Spleen (tissue), 11 donors: Measurements from ENCODE around the gene MEOX2. TPM values are rescaled to one million over a fixed set of nuclear protein-coding genes. Genes with fewer than 3 reads are reported as not detected.

Source experiments
- DNase-seq: peaks from one replicate; pipeline ENCODE4 v3.0.0-alpha.2; 2020
- H3K27ac ChIP-seq, 8 donors: fragments of 200-600 bp; sonication (generic) in 7 of 8; 1 replicate in 4 of 8; 2 replicates in 4 of 8; pipeline versions ENCODE4 v1.5.0 to v1.8.0; 2016 to 2021; ENCODE audit warnings: inconsistent platforms in 4 of 8, mild to moderate bottlenecking in 4 of 8, moderate library complexity in 1 of 8
- H3K27me3 ChIP-seq, 7 donors: fragments of 200-600 bp; sonication (generic) in 6 of 7; replicated peaks in 1 of 7; 1 replicate in 4 of 7; 2 replicates in 3 of 7; pipeline versions ENCODE4 v1.5.0 to v1.8.0; 2016 to 2021; ENCODE audit warnings: inconsistent platforms in 3 of 7, mild to moderate bottlenecking in 1 of 7
- H3K36me3 ChIP-seq, 6 donors: fragments of 200-600 bp; sonication (generic) in 5 of 6; 1 replicate in 4 of 6; 2 replicates in 2 of 6; pipeline versions ENCODE4 v1.5.0 to v1.8.0; 2016 to 2021; ENCODE audit warnings: inconsistent platforms in 2 of 6
- H3K4me1 ChIP-seq, 6 donors: fragments of 200-600 bp; sonication (generic) in 5 of 6; 1 replicate in 3 of 6; 2 replicates in 3 of 6; pipeline versions ENCODE4 v1.5.0 to v1.8.0; 2016 to 2021; ENCODE audit warnings: inconsistent platforms in 3 of 6
- H3K4me3 ChIP-seq, 8 donors: fragments of 200-600 bp; sonication (generic) in 7 of 8; 1 replicate in 4 of 8; 2 replicates in 4 of 8; pipeline versions ENCODE4 v1.5.0 to v1.8.0; 2016 to 2021; ENCODE audit warnings: inconsistent platforms in 4 of 8, mild to moderate bottlenecking in 4 of 8, moderate library complexity in 2 of 8
- H3K9me3 ChIP-seq, 8 donors: fragments of 200-600 bp; sonication (generic) in 7 of 8; 1 replicate in 4 of 8; 2 replicates in 4 of 8; pipeline versions ENCODE4 v1.5.0 to v1.8.0; 2016 to 2021; ENCODE audit warnings: inconsistent platforms in 4 of 8
- POLR2A ChIP-seq, 3 donors: fragments of 450-650 bp; IDR thresholded peaks; one replicate each; pipeline ENCODE4 v1.5.1; 2017; ENCODE audit warnings: antibody characterized with exemption in 3 of 3, mild to moderate bottlenecking in 1 of 3
- POLR2AphosphoS5 ChIP-seq, 3 donors: sonication (generic); formaldehyde crosslinking; IDR thresholded peaks; one replicate each; pipeline ENCODE4 v1.5.1; 2017; ENCODE audit warnings: antibody characterized with exemption in 3 of 3
- WGBS, 5 donors: extraction: QIAGEN DNeasy Blood & Tissue Kit in 3 of 5; methylation state at CpG; one replicate each; pipeline versions ENCODE4 v1.1.5 to v1.1.7; 2013 to 2018; 5-methylcytosine and 5-hydroxymethylcytosine counted together
- intact Hi-C: fragments of 100-400 bp; cut with DNase I; formaldehyde crosslinking; loops from one replicate; pipeline ENCODE4 v1.15.0; 2023; ENCODE audit warnings: low total_unique reads
- polyA plus RNA-seq, 3 donors: library from polyadenylated mRNA; stranded (reverse); fragments of 200-250 nt; gene quantifications; one replicate each; pipeline ENCODE4 v1.2.1, GENCODE V29; 2013
- total RNA-seq, 7 donors: library from RNA; depleted of rRNA in 3 of 7; stranded (reverse); fragments of >200 nt in 3 of 7; fragmentation: NEBNext Ultra II Directional in 4 of 7; extraction: Animal tissue kit (Norgen Biotek cat#: 25700) in 4 of 7; gene quantifications; one replicate each; pipeline versions ENCODE4 v1.1.0 to v1.2.1, GENCODE V29; 2016 to 2021
- TF ChIP-seq, protein P1 (sequence below), 11 experiments: fragments of 200-600 bp in 7 of 11; fragments of 450-650 bp in 4 of 11; sonication (generic) in 4 of 11; IDR thresholded peaks in 8 of 11; conservative IDR thresholded peaks in 3 of 11; 1 replicate in 7 of 11; 2 replicates in 4 of 11; pipeline versions ENCODE4 v1.4.0 to v1.8.0; 2016 to 2021; ENCODE audit warnings: antibody characterized with exemption in 11 of 11, inconsistent platforms in 4 of 11, mild to moderate bottlenecking in 1 of 11
- donor health status: healthy with polysubstance abuse.
- donor health status: DM: no; HTN: no; CAD: no; lungs with moderate emphysema.
- donor health status: DM: no; HTN: no; CAD: no.
- donor health status: Bipolar disorder and iron deficiency.
- donor health status: healthy.
- donor health status: DM: no; HTN: no; CAD: no.
- donor health status: DM: yes; HTN: yes; CAD: no.

The MEOX2 gene
- total and polyA plus RNA-seq, 10 donors: 0.24 to 1.2 (median 0.64) TPM; not detected in 1

DNA sequence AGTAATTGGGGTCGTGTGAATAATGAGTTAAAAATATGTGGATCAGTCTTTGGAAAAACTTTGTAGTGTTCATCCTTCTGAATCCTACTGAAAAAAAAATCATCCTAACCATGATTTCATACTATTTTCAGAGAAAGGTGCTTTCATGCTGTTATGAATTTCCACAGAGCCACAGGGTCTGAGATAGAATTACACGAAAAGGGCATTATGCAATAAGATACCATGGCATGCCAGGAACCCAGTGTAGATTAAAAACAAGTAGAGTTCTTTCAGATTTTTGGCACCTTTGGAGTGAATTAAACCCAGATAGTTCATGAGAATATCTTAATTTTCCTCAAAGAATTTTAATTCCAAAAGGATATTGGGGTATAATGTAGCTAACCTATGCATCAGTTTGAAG is 77.2 kb downstream of the MEOX2 start:
- no peak overlapping the region for H3K27ac ChIP-seq
- no peaks in the 10 kb centered on the region for H3K27me3 ChIP-seq
- no peaks in the 10 kb centered on the region for H3K4me1 ChIP-seq
- DNase-seq: no peak
- WGBS, 5 donors: 75 to 83% (median 80%) methylated on average over 2 of the region's 2 CpGs
- no peak overlapping the region for H3K4me3 ChIP-seq
- no peaks in the 10 kb centered on the region for H3K9me3 ChIP-seq
- intact Hi-C loops: no loop called here
- TF ChIP-seq POLR2AphosphoS5 (IDR thresholded peaks at IDR 0.05): no peak
- H3K36me3 ChIP-seq: no peaks in the 10 kb centered on the region

DNA sequence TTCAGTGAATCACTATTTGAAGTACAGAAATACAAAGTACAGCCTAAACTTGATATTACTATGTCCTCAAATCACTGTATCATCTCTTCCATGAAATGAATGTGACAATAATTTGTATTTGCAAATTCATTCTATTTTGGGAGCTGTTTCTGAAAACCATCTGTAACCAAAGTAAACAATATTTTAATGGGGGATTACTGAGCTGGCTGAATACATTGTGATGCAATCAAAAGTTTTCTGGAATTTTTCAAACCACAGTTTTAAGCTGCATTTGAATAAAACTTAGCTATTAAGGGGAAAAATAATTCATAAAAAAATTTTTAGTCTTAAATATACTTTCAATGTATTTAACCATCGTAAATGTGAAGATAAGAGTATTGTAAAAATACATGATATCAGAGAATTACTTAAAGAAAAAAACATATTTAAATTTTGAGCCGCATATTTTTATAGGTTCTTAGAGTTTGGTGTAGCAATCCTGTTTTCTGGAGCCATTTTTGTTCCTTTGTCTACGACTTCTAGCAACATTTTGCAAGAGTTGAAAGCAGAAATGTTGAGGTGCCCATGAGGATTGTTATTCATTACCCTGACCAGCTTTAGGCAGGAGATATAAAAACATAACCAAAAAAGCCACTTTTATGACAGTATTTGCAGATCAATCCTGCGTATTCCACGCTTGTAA is 78.8 kb downstream of the MEOX2 start:
- Histone ChIP-seq H3K27me3 (no peaks in the 10 kb centered on the region), H3K4me1 (no peaks in the 10 kb centered on the region), H3K27ac (no peak overlapping the region), H3K4me3 (no peak overlapping the region), H3K9me3 (no peaks in the 10 kb centered on the region), H3K36me3 (no peaks in the 10 kb centered on the region)
- intact Hi-C loops: no loop called here
- TF ChIP-seq POLR2AphosphoS5 (IDR thresholded peaks at IDR 0.05) (no peak), POLR2A (IDR thresholded peaks at IDR 0.05) (no peak)
- TF ChIP-seq, protein P1, sequence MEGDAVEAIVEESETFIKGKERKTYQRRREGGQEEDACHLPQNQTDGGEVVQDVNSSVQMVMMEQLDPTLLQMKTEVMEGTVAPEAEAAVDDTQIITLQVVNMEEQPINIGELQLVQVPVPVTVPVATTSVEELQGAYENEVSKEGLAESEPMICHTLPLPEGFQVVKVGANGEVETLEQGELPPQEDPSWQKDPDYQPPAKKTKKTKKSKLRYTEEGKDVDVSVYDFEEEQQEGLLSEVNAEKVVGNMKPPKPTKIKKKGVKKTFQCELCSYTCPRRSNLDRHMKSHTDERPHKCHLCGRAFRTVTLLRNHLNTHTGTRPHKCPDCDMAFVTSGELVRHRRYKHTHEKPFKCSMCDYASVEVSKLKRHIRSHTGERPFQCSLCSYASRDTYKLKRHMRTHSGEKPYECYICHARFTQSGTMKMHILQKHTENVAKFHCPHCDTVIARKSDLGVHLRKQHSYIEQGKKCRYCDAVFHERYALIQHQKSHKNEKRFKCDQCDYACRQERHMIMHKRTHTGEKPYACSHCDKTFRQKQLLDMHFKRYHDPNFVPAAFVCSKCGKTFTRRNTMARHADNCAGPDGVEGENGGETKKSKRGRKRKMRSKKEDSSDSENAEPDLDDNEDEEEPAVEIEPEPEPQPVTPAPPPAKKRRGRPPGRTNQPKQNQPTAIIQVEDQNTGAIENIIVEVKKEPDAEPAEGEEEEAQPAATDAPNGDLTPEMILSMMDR (IDR thresholded peaks at IDR 0.05 in 8 of 11, conservative IDR thresholded peaks at IDR 0.05 in 3 of 11): no peak
- WGBS, 5 donors: 82 to 90% (median 86%) methylated on average over 5 of the region's 5 CpGs
- DNase-seq: no peak

DNA sequence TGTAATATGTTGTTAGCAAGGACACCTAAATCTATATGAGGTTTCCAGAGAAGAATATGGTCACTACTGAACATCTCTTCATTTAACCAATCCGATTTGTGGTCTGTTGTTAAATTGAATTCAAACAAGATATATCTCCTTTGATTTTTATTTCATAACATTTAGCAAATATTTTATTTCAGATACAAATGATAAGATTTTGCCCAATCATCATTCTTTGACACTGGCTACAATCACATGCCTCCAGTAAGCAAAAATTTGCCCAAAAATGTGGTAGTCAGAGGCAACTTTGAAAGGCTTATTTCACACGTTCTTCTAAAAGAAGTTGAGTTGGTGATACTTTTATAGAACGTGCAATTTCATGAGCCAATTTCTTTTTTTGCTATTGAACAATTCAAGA is 79.9 kb downstream of the MEOX2 start:
- Histone ChIP-seq H3K27me3 (no peaks in the 10 kb centered on the region), H3K36me3 (no peaks in the 10 kb centered on the region), H3K9me3 (no peaks in the 10 kb centered on the region), H3K4me3 (no peak overlapping the region), H3K4me1 (no peaks in the 10 kb centered on the region), H3K27ac (no peak overlapping the region)
- TF ChIP-seq, protein P1 (IDR thresholded peaks at IDR 0.05 in 8 of 11, conservative IDR thresholded peaks at IDR 0.05 in 3 of 11): no peak
- TF ChIP-seq POLR2AphosphoS5 (IDR thresholded peaks at IDR 0.05) (no peak), POLR2A (IDR thresholded peaks at IDR 0.05) (no peak)
- 79 to 90% (median 83%) methylated on average over 3 of the region's 3 CpGs for WGBS, 5 donors
- intact Hi-C loops: no loop called here
- no peak for DNase-seq

GRCh38 chr7:15604166-15604565 is 82.3 kb downstream of the MEOX2 start:
- no peak overlapping the region for H3K4me3 ChIP-seq
- TF ChIP-seq POLR2A (IDR thresholded peaks at IDR 0.05) (no peak), POLR2AphosphoS5 (IDR thresholded peaks at IDR 0.05) (no peak)
- TF ChIP-seq, protein P1 (IDR thresholded peaks at IDR 0.05 in 8 of 11, conservative IDR thresholded peaks at IDR 0.05 in 3 of 11): no peak
- intact Hi-C loops: no loop called here
- peaks cover 0 to 14% (median 10%) of the 10 kb centered on the region in 8 donors for H3K9me3 ChIP-seq
- 94 to 100% (median 96%) methylated on average over 1 of the region's 1 CpG for WGBS, 5 donors
- no peak overlapping the region for H3K27ac ChIP-seq
- H3K36me3 ChIP-seq: no peaks in the 10 kb centered on the region
- DNase-seq: no peak
- no peaks in the 10 kb centered on the region for H3K4me1 ChIP-seq
- H3K27me3 ChIP-seq: no peaks in the 10 kb centered on the region
